Spinal cord (tissue), 10 donors: ENCODE measurements around the gene FBXL19. TPM values are rescaled to one million over a fixed set of nuclear protein-coding genes. Genes with fewer than 3 reads are reported as not detected.

Source experiments
- DNase-seq, 6 donors: peaks; one replicate each; pipeline versions ENCODE4 v3.0.0 to v3.0.0-alpha.2; 2013 to 2015; ENCODE audit warnings: low spot score in 6 of 6, low read depth in 4 of 6
- H3K27ac ChIP-seq: one replicate; pipeline ENCODE4 v1.5.1; 2013; ENCODE audit warnings: low read depth, low read length, control low read depth
- H3K27me3 ChIP-seq: one replicate; pipeline ENCODE4 v1.6.1; 2013; ENCODE audit warnings: low read length; ENCODE audit not compliant: control insufficient read depth, insufficient read depth
- H3K36me3 ChIP-seq: one replicate; pipeline ENCODE4 v1.6.1; 2013; ENCODE audit warnings: low read length; ENCODE audit not compliant: control insufficient read depth, insufficient read depth
- H3K4me1 ChIP-seq: one replicate; pipeline ENCODE4 v1.6.1; 2013; ENCODE audit warnings: low read length; ENCODE audit not compliant: control insufficient read depth, insufficient read depth
- H3K4me3 ChIP-seq: one replicate; pipeline ENCODE4 v1.5.1; 2013; ENCODE audit warnings: low read depth, low read length, control low read depth
- H3K9me3 ChIP-seq: one replicate; pipeline ENCODE4 v1.6.1; 2013; ENCODE audit warnings: low read length; ENCODE audit not compliant: control insufficient read depth, insufficient read depth
- WGBS: methylation state at CpG from one replicate; pipeline ENCODE4 v1.1.5; 2013; ENCODE audit warnings: missing lambda C conversion rate; ENCODE audit not compliant: insufficient coverage; 5-methylcytosine and 5-hydroxymethylcytosine counted together
- polyA plus RNA-seq, 2 donors: library from polyadenylated mRNA; unstranded; fragments of 120-200 nt; gene quantifications; one replicate each; pipeline ENCODE4 v1.2.1, GENCODE V29; 2013; ENCODE audit not compliant: insufficient read length in 2 of 2
- total RNA-seq, 2 donors: library from RNA; depleted of rRNA in 1 of 2; stranded (reverse); fragments of 120-200 nt in 1 of 2; fragments of >200 nt in 1 of 2; gene quantifications; one replicate each; pipeline versions ENCODE4 v1.2.3 to v1.2.4, GENCODE V29; 2013 to 2014
- donor health status: healthy.

The FBXL19 gene
- total and polyA plus RNA-seq, 4 donors = 15.8 to 90.1 (median 55.2) TPM

DNA sequence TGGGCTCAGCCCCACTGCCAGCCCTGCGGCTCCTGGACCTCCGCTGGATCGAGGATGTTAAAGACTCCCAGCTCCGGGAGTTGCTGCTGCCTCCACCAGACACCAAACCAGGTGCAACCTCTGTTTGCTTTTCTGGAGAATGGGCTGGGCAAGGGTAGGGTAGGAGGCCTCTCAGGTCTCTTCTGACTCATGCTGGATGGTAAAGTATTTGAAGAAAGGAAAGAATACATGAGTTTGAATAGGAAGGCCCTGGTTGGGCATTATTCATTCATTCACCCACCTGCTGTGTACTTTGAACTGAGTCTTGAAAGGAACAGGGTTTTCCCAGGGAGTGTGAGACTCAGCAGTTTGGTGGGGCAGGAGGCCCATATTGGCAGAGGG lies 19.0 kb downstream of the FBXL19 start:
- peaks cover 13% of the 10 kb centered on the region for H3K4me1 ChIP-seq
- H3K4me3 ChIP-seq = no peak overlapping the region
- H3K27me3 ChIP-seq = no peaks in the 10 kb centered on the region
- peaks cover 80% of the 10 kb centered on the region for H3K36me3 ChIP-seq
- WGBS = 88% methylated on average over 3 of the region's 4 CpGs
- no peak overlapping the region for H3K27ac ChIP-seq
- no peak for DNase-seq
- H3K9me3 ChIP-seq = no peaks in the 10 kb centered on the region

DNA sequence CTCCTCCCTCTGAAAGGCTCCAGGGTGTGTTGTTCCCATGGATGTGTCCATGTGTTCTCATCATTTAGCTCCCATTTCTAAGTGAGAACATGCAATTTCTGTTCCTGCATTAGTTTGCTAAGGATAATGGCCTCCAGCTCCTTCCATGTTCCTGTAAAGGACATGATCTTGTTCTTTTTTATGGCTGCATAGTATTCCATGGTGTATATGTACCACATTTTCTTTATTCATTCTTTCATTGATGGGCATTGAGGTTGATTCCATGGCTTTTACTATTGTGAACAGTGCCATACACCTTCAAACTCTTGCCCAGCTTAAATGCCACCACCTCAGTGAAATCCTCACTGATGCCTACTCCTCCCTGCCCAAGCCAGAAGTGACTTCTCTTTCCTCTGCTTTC lies 21.0 kb downstream of the FBXL19 start:
- Histone ChIP-seq H3K27ac (no peak overlapping the region), H3K27me3 (no peaks in the 10 kb centered on the region), H3K9me3 (no peaks in the 10 kb centered on the region), H3K4me1 (peaks cover 29% of the 10 kb centered on the region), H3K36me3 (peaks cover 68% of the 10 kb centered on the region), H3K4me3 (no peak overlapping the region)
- no peak for DNase-seq

DNA sequence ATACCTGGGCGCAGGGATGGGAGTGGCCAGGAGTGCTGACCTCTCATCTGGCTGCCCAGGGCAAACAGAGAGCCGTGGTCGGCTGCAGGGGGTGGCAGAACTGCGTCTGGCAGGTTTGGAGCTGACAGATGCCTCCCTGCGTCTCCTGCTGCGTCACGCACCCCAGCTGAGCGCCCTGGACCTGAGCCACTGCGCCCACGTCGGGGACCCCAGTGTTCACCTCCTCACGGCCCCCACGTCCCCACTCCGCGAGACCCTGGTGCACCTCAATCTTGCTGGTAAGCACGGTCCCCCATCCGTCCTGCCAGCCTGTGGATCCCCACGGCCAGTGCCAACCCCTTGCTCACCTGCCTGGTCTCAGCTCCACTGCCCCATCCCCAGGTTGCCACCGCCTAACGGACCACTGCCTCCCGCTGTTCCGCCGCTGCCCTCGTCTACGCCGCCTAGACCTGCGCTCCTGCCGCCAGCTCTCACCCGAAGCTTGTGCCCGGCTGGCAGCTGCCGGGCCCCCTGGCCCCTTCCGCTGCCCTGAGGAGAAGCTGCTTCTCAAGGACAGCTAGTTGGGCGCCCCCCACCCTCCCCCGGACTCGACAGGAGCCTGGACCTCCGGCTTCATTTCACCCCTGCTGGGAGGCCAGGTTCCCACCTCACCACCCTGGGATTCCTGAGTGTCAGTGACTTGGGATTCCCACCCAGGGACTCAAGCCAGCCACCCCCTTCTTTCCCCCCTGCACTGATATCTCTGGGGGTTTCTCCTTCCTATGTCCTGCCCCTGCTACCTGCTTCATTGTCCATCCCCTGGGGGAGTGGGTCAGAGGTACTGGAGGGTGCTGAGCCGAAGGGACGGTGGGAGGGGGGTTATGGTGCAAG lies 23.5 kb downstream of the FBXL19 start:
- no peak overlapping the region for H3K27ac ChIP-seq
- peaks cover 45% of the 10 kb centered on the region for H3K4me1 ChIP-seq
- H3K9me3 ChIP-seq = no peaks in the 10 kb centered on the region
- DNase-seq = no peak
- 77% methylated on average over 36 of the region's 38 CpGs for WGBS
- no peaks in the 10 kb centered on the region for H3K27me3 ChIP-seq
- H3K4me3 ChIP-seq = no peak overlapping the region
- H3K36me3 ChIP-seq = peaks cover 47% of the 10 kb centered on the region

DNA sequence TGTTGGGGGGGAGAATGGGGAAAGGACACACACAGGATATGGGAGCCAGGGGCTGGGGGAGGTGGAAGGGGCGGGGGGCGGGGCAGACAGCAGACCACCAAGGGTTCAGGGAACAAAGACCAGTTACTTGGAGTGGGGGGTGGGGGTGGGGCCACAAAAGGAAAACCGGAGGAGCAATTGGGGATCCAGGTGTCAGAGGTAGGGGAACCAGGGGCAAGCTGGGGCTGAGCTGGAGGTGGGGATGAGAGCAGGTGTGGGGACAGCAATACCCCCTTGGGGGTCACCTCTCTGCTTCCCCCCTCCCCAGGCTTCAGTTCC lies 24.1 kb downstream of the FBXL19 start:
- peaks cover 42% of the 10 kb centered on the region for H3K4me1 ChIP-seq
- H3K9me3 ChIP-seq = no peaks in the 10 kb centered on the region
- no peak for DNase-seq
- H3K27ac ChIP-seq = peak overlapping the region; percentile 92
- peaks cover 41% of the 10 kb centered on the region for H3K36me3 ChIP-seq
- no CpG with 5 or more reads among the region's 3 CpGs for WGBS
- no peaks in the 10 kb centered on the region for H3K27me3 ChIP-seq
- peak overlapping the region; percentile 76 for H3K4me3 ChIP-seq

DNA sequence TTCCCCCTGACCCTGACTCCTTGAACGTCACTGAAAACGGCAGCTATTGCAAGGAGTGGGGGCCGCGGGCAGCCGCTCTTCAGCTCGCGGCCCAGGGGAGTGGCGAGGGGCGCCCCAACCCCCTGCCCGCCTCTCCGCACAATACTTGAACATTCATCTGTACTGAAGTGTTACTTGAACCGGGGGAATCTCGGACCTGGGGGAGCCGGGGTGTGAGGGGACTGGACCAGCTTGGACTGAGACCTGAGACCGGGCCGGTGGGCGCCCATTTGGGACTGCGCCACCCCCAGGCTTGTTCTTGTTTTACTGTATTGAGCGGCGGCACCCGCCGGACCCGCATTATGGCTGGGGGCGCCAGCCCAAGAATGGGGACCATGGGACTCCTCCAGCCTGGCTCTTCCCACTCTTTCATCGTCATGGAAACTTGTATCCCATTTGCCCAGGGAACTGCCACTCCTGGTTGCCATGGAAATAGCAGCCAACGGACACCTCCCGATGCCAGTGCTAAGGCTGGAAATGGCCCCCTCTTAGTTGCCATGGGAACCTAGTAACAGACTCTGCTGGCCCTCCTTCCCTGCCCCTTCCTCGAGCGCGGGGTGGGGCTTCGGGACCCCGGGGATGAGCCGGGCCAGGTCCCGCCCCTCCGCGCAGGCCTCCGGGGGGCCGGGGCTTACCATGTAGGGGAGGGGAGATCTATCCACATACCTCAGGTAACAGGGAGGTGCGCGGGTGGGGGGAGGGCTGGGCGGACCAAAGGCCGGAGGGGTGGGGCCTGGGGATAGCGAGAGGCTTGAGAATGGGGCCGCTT lies 24.7 kb downstream of the FBXL19 start:
- Histone ChIP-seq H3K4me3 (peak overlapping the region; percentile 76), H3K36me3 (peaks cover 36% of the 10 kb centered on the region), H3K27me3 (no peaks in the 10 kb centered on the region), H3K9me3 (no peaks in the 10 kb centered on the region), H3K4me1 (peaks cover 43% of the 10 kb centered on the region), H3K27ac (peak overlapping the region; percentile 92)
- peak; percentile 98 to 100 (median 99) for DNase-seq
- WGBS = 2% methylated on average over 22 of the region's 44 CpGs

DNA sequence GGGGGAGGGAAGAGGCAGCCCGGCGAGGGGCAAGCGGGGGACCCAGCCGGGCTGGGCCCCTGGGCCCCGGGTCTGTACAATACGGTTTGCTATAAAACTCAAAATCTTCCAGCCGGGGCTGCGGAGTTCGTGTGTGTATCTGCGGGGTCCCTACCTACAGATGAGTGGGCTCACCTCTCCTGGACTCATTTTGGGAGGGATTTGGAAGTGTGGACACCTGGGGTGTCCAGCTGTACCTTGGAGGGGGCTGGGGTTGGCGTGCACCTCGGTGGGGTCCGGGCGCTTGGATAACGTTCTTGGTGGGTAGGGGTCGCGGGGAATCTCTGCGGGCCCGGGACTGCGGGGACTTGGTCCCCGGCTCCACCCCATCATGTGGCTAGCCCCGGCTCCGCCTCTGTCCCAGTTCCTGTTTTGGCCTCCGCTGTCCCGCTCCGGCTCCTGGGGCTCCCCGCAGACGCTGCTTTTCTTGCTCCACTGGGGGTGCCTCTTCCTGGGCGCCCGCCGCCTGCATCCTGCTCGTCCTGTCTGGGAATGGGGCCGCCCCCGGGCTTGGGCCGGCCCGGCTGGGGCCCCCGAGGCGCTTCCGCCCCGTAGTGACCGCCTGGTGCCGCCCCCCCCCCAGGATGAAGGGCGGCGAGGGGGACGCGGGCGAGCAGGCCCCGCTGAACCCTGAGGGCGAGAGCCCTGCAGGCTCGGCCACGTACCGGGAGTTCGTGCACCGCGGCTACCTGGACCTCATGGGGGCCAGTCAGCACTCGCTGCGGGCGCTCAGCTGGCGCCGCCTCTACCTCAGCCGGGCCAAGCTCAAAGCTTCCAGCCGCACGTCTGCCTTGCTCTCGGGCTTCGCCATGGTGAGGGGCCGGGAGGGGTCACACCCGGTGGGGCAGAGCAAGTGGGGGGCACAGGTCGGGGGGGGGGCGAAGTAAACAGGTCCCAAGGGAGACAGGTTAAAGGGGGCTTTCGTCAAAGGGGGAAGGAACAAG lies 25.6 kb downstream of the FBXL19 start, which contains the start of gene ORAI3:
TSS of gene ORAI3 (plus strand) at position 402 of the 983 bp plus-strand sequence. CDS start at position 624, 222 bp downstream.
- peak within 1 kb of the TSS; percentile 92 for H3K27ac ChIP-seq
- no peaks in the 10 kb centered on the region for H3K9me3 ChIP-seq
- H3K4me1 ChIP-seq = peaks cover 52% of the 10 kb centered on the region
- peaks cover 38% of the 10 kb centered on the region for H3K36me3 ChIP-seq
- H3K27me3 ChIP-seq = no peaks in the 10 kb centered on the region
- H3K4me3 ChIP-seq = peak within 1 kb of the TSS; percentile 76
- WGBS = under 1% methylated on average over 69 of the region's 70 CpGs
- peak in 4 of 6 donors; percentile 36 to 80 (median 60) for DNase-seq

DNA sequence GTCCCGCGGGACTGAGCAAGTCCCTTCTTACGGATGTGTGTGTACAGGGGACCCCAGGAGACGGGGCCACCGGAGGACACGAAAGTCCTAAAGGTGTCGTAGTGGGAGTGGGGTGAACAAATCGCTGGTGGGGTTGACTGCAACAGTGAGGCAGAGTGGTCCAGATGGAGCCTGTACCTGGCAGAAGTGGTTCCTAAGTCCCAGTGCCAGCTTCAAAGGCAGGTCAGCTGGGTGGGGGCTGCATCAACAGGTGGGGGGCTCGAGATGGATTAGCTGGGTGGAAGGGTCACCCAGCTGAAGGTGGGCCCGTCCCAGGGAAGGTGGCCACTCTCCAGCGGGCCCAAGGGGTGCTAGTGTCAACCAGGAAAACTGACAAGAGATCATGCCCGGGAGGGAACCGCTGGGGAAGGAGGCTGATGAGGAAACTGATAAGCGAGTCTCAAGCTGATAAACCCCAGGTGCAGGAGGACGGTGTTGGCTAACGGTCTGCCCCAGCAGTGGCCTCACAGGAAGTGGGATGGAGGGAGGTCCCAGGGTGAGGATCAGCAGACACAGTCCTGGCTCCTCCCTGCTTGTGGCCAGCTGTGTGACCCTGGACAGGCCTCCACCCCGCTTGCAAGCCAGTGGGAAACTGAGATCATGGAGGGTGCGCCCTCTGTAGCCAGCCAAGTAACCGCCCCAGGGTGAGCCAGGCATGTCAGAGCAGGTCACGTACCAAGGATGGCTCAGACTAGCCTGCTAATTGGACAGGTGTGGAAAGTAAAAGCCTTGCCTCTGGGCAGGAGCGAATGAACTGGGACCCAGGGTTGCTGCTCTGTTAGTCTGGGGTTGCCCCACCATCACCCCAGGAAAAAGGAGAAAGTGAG lies 26.5 kb downstream of the FBXL19 start:
- DNase-seq = no peak
- Histone ChIP-seq H3K36me3 (peaks cover 31% of the 10 kb centered on the region), H3K27me3 (no peaks in the 10 kb centered on the region), H3K4me3 (peak overlapping the region; percentile 76), H3K4me1 (peaks cover 52% of the 10 kb centered on the region), H3K9me3 (no peaks in the 10 kb centered on the region), H3K27ac (peak overlapping the region; percentile 92)
- WGBS = 16% methylated on average over 21 of the region's 21 CpGs

DNA sequence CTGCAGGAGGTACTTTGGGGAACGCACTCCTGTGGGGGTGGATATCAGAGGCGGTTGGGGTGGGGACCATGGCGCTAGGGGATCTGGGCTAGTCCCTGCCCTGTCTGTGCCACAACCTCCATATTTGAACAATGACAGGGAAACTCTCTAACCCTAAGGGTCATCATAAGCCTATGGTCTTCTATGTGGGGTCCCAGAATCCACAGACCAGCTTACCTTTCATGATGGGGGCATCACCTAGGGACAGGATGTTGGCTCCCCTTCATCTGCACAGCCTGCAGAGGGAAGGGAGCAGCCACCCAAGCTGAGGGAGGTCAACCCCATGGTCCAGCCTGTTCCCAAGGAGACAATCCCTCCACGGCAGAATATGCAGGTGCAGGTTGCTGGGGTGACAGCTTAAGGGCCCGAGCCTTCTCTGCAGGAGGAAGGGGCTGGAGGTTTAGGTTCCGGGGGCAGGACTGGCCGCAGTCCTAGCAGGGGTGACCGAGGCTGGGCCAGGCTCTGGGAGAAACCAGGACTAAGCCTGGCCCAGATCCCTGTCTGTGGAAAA lies 27.2 kb downstream of the FBXL19 start:
- H3K9me3 ChIP-seq = no peaks in the 10 kb centered on the region
- 74% methylated on average over 6 of the region's 8 CpGs for WGBS
- H3K27ac ChIP-seq = peak overlapping the region; percentile 25
- peak overlapping the region; percentile 76 for H3K4me3 ChIP-seq
- no peaks in the 10 kb centered on the region for H3K27me3 ChIP-seq
- peaks cover 28% of the 10 kb centered on the region for H3K36me3 ChIP-seq
- no peak for DNase-seq
- peaks cover 52% of the 10 kb centered on the region for H3K4me1 ChIP-seq
